Thyroid gland (tissue), 4 donors: ENCODE data around the gene KDSR.

Source experiments
- CTCF ChIP-seq, 6 experiments: fragments of 200-600 bp in 3 of 6; fragments of 450-650 bp in 3 of 6; sonication (generic) in 3 of 6; IDR thresholded peaks; one replicate each; pipeline ENCODE4 v1.5.1; 2016 to 2019; ENCODE audit warnings: antibody characterized with exemption in 6 of 6, mild to moderate bottlenecking in 2 of 6, inconsistent platforms in 1 of 6, moderate library complexity in 1 of 6
- POLR2A ChIP-seq, 2 donors: fragments of 450-650 bp; IDR thresholded peaks; one replicate each; pipeline ENCODE4 v1.6.1; 2017; ENCODE audit warnings: antibody characterized with exemption in 2 of 2, mild to moderate bottlenecking in 2 of 2, moderate library complexity in 1 of 2

DNA sequence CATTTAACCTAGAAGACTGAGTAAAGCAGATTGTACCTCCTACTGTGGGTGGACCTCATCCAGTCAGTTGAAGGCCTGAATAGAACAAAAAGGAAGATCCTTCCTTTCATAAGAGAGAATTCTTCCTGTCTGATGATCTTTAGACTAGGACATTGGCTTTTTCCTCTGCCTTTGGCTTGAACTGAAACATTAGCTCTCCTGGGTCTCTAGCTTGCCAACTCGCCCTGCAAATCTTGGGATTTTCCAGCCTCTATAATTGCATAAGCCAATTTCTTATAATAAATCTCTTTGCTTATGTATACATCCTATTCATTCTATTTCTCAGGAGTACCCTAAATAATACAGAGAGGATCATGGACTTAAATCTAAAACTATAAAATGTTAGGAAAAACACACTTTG, 6.2 kb upstream of the KDSR start:
- TF ChIP-seq CTCF (IDR thresholded peaks at IDR 0.05), result no peak
- TF ChIP-seq POLR2A (IDR thresholded peaks at IDR 0.05), result no peak
